GM23338 (cell line): ENCODE measurements around the gene PGBD5. TPM values are rescaled to one million over a fixed set of nuclear protein-coding genes. Genes with fewer than 3 reads are reported as not detected.

Experiments used
- ATAC-seq: fragments of 200-7000 bp; cut with Tn5 transposase; 3 replicates; pipeline ENCODE4 v1.9.1; 2020
- DNase-seq: peaks from one replicate; pipeline ENCODE4 v3.0.0-alpha.2; 2015; ENCODE audit warnings: low spot score
- H2AFZ ChIP-seq: fragments of 200-600 bp; sonication (generic); 2 replicates; pipeline ENCODE4 v1.8.0; 2016; ENCODE audit warnings: antibody characterized with exemption, mild to moderate bottlenecking, moderate library complexity
- H3F3A ChIP-seq: fragments of 200-600 bp; sonication (generic); replicated peaks from 2 replicates; pipeline ENCODE4 v1.8.0; 2017; ENCODE audit warnings: antibody characterized with exemption, mixed run types, low read depth
- H3K27ac ChIP-seq: fragments of 200-600 bp; sonication (generic); 2 replicates; pipeline ENCODE4 v1.6.1; 2016; ENCODE audit warnings: low read depth
- H3K27me3 ChIP-seq: fragments of 200-600 bp; sonication (generic); 2 replicates; pipeline ENCODE4 v1.8.0; 2016; ENCODE audit warnings: mild to moderate bottlenecking, mixed run types, moderate library complexity; ENCODE audit not compliant: insufficient read depth
- H3K36me3 ChIP-seq: fragments of 200-600 bp; sonication (generic); 2 replicates; pipeline ENCODE4 v1.8.0; 2016; ENCODE audit warnings: mild to moderate bottlenecking; ENCODE audit not compliant: insufficient read depth
- H3K4me1 ChIP-seq: fragments of 200-600 bp; sonication (generic); 2 replicates; pipeline ENCODE4 v1.8.0; 2016; ENCODE audit warnings: mild to moderate bottlenecking, moderate library complexity; ENCODE audit not compliant: insufficient read depth
- H3K4me2 ChIP-seq: fragments of 200-600 bp; sonication (generic); 2 replicates; pipeline ENCODE4 v1.7.1; 2017; ENCODE audit warnings: mixed run types
- H3K4me3 ChIP-seq: fragments of 200-600 bp; sonication (generic); 2 replicates; pipeline ENCODE4 v1.6.1; 2016; ENCODE audit warnings: mixed run types
- H3K79me2 ChIP-seq: fragments of 200-600 bp; sonication (generic); replicated peaks from 2 replicates; pipeline ENCODE4 v1.8.0; 2017; ENCODE audit warnings: mild to moderate bottlenecking; ENCODE audit not compliant: insufficient read depth
- H3K9me2 ChIP-seq: fragments of 200-600 bp; sonication (generic); 2 replicates; pipeline ENCODE4 v1.8.0; 2017; ENCODE audit not compliant: insufficient read depth
- H4K20me1 ChIP-seq: fragments of 200-600 bp; sonication (generic); replicated peaks from 2 replicates; pipeline ENCODE4 v1.8.0; 2017; ENCODE audit warnings: mild to moderate bottlenecking; ENCODE audit not compliant: insufficient read depth
- H3K27ac Mint-ChIP-seq: 2 replicates; pipeline ENCODE4 v1.8.0; 2020; ENCODE audit warnings: inconsistent platforms, mild to moderate bottlenecking, moderate library complexity, mixed read lengths
- H3K27me3 Mint-ChIP-seq: 3 replicates; pipeline ENCODE4 v1.8.0; 2022; ENCODE audit warnings: low read depth, mild to moderate bottlenecking, moderate library complexity, mixed read lengths, inconsistent platforms; ENCODE audit not compliant: insufficient read depth, poor library complexity
- H3K36me3 Mint-ChIP-seq: 3 replicates; pipeline ENCODE4 v1.8.0; 2021; ENCODE audit warnings: low read depth, mild to moderate bottlenecking, inconsistent platforms, moderate library complexity, mixed read lengths
- H3K4me1 Mint-ChIP-seq: 3 replicates; pipeline ENCODE4 v1.8.0; 2020; ENCODE audit warnings: mild to moderate bottlenecking, inconsistent platforms, mixed read lengths
- H3K4me3 Mint-ChIP-seq: 3 replicates; pipeline ENCODE4 v1.8.0; 2021; ENCODE audit warnings: moderate library complexity, mild to moderate bottlenecking, inconsistent platforms, mixed read lengths
- H3K9me3 Mint-ChIP-seq: 3 replicates; pipeline ENCODE4 v1.8.0; 2020; ENCODE audit warnings: moderate library complexity, mild to moderate bottlenecking, inconsistent platforms, mixed read lengths
- CREB1 ChIP-seq: fragments of 250-450 bp; sonication (Bioruptor Pico); IDR thresholded peaks from 2 replicates; pipeline ENCODE4 v1.5.0; 2020; ENCODE audit warnings: low read depth, mild to moderate bottlenecking, moderate library complexity
- EZH2 ChIP-seq: fragments of 200-600 bp; sonication (generic); IDR thresholded peaks from one replicate; pipeline ENCODE4 v1.8.0; 2017; ENCODE audit warnings: antibody characterized with exemption, mild to moderate bottlenecking, low read depth; ENCODE audit not compliant: unreplicated experiment
- NANOG ChIP-seq: IDR thresholded peaks from 2 replicates; pipeline ENCODE4 v1.6.1; 2016; ENCODE audit warnings: antibody characterized with exemption, borderline replicate concordance
- ZNF114 ChIP-seq: fragments of 250-450 bp; sonication (Bioruptor Pico); IDR thresholded peaks from 2 replicates; pipeline ENCODE4 v1.5.0; 2020; ENCODE audit warnings: mild to moderate bottlenecking, moderate library complexity
- ZNF331 ChIP-seq: fragments of 250-450 bp; sonication (Bioruptor Pico); IDR thresholded peaks from 2 replicates; pipeline ENCODE4 v1.5.0; 2020; ENCODE audit warnings: low read depth, mild to moderate bottlenecking, moderate library complexity
- polyA plus RNA-seq: library from polyadenylated mRNA; unstranded; fragments of >200 nt; fragmentation: Nextera tagmentation; extraction: Ambion mirVana; gene quantifications from 2 replicates; pipeline ENCODE4 v1.2.1, GENCODE V29; 2016
- total RNA-seq: library from RNA; depleted of rRNA; stranded (reverse); fragments of >200 nt; shearing (Covaris generic); gene quantifications from 2 replicates; pipeline ENCODE4 v1.2.3, GENCODE V29; 2014
- TF ChIP-seq, protein P1 (sequence below): IDR thresholded peaks from one replicate; pipeline ENCODE4 v1.6.1; 2018; ENCODE audit warnings: antibody characterized with exemption; ENCODE audit not compliant: unreplicated experiment
- TF ChIP-seq, protein P2 (sequence below): fragments of 250-450 bp; sonication (Bioruptor Pico); IDR thresholded peaks from 2 replicates; pipeline ENCODE4 v1.5.0; 2020; ENCODE audit warnings: mild to moderate bottlenecking, moderate library complexity

The PGBD5 gene
- total and polyA plus RNA-seq, 2 experiments from 2014 or later, result 3.4 to 16.6 TPM

DNA sequence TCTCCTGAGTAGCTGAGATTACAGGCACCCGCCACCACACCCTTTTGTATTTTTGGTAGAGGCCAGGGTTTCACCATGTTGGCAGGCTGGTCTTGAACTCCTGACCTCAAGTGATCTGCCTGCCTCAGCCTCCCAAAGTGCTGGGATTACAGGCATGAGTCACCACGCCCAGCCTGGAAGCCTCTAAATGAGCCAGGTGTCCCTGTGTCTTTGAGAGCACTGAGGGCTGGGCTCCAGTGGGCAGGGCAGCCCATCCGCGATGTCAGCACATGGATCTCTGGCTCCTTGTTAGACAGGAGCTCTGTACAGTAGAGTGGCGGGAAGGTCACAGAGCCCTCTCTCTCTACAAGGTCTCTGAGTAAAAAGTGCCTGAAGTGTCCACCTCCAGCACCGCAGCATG is 124.3 kb downstream of the PGBD5 start (continued):
- TF ChIP-seq, protein P1, sequence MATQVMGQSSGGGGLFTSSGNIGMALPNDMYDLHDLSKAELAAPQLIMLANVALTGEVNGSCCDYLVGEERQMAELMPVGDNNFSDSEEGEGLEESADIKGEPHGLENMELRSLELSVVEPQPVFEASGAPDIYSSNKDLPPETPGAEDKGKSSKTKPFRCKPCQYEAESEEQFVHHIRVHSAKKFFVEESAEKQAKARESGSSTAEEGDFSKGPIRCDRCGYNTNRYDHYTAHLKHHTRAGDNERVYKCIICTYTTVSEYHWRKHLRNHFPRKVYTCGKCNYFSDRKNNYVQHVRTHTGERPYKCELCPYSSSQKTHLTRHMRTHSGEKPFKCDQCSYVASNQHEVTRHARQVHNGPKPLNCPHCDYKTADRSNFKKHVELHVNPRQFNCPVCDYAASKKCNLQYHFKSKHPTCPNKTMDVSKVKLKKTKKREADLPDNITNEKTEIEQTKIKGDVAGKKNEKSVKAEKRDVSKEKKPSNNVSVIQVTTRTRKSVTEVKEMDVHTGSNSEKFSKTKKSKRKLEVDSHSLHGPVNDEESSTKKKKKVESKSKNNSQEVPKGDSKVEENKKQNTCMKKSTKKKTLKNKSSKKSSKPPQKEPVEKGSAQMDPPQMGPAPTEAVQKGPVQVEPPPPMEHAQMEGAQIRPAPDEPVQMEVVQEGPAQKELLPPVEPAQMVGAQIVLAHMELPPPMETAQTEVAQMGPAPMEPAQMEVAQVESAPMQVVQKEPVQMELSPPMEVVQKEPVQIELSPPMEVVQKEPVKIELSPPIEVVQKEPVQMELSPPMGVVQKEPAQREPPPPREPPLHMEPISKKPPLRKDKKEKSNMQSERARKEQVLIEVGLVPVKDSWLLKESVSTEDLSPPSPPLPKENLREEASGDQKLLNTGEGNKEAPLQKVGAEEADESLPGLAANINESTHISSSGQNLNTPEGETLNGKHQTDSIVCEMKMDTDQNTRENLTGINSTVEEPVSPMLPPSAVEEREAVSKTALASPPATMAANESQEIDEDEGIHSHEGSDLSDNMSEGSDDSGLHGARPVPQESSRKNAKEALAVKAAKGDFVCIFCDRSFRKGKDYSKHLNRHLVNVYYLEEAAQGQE, result no peak
- TF ChIP-seq NANOG, result no peak

DNA sequence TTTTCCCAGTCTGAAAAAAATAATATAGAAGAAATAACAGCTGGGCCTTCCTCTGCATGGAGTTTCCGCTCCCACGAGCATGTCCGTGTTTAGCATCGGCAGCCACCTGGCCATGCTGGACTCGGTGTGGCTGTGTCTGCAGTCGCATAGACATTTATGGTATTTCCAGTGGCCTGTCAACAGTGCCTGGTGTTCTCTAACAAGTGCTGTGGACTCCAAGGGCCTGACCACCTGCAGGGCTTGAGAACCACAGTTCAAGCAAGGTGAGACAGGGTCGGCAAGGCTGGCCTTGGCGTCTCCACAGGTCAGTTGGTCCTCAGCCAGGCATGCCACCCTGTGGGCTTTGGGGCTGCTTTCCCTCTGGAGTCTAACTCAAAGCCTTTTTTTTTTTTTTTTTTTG is 124.8 kb downstream of the PGBD5 start:
- H3K36me3 Mint-ChIP-seq, result no peaks in the 10 kb centered on the region

DNA sequence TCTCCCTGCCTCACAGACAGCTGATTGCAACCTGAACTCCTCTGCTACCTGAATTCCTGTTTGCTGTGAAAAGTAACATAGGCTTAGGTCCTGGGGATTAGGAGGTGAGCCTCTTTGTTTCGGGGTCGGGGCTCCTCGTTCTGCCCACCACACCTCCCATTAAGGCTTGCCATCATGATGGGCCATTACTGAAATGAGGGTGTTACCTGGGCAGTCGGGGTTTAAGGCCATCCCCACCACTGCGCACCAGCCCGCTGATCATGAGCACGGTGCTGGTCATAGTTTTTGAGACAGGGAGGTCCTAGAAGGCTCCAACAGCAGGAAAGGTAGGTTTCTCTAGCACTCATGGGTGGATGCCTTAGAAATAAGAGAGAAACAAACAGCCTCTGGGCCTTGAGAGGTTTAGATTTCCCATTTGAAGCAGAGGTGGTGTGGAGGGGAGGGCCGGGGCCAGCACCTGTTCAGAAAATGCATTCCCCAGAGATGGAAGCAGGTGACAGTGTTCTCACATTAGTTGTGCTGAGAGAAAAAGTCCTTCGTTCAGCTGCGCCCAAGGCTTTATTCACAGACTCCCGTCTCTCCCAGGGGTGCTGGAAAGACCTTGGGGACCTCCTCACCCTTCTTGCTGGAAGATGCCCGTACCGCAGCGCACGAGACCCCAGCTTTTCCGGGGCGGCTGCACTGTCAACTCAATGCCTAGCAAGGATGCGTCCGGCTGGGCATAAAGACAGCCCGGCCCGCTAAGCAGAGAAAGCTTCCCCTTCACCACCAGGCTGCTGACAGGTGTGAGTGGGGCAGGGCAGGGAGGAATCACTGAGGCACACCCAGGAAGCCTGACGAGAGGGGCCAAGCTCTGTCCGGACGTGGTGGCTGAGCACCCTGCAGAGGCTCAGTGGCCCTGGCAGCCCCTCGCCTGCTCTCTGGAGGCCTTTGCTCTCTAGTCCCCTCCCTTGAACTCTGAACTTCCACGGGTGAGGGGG is 125.5 kb downstream of the PGBD5 start:
- Histone ChIP-seq H3K9me2 (no peaks in the 10 kb centered on the region), H4K20me1 (no peaks in the 10 kb centered on the region), H3K79me2 (no peaks in the 10 kb centered on the region), H3K27me3 (no peaks in the 10 kb centered on the region), H3F3A (no peaks in the 10 kb centered on the region), H3K27ac (no peak overlapping the region), H2AFZ (no peak overlapping the region), H3K36me3 (no peaks in the 10 kb centered on the region), H3K4me3 (no peak overlapping the region), H3K4me2 (no peak overlapping the region), H3K4me1 (no peaks in the 10 kb centered on the region)
- Mint-ChIP-seq H3K27me3 (peaks cover 9% of the 10 kb centered on the region), H3K36me3 (no peaks in the 10 kb centered on the region), H3K4me3 (no peak overlapping the region), H3K27ac (no peak overlapping the region; the same call in 1 of the 2 replicates), H3K9me3 (no peaks in the 10 kb centered on the region), H3K4me1 (no peaks in the 10 kb centered on the region; the same call in 2 of the 3 replicates)
- ATAC-seq (no peak), DNase-seq (no peak)
- TF ChIP-seq CREB1 (CRISPR knock-in tag) (no peak), ZNF114 (CRISPR knock-in tag) (no peak), EZH2 (no peak)
- TF ChIP-seq, protein P2, sequence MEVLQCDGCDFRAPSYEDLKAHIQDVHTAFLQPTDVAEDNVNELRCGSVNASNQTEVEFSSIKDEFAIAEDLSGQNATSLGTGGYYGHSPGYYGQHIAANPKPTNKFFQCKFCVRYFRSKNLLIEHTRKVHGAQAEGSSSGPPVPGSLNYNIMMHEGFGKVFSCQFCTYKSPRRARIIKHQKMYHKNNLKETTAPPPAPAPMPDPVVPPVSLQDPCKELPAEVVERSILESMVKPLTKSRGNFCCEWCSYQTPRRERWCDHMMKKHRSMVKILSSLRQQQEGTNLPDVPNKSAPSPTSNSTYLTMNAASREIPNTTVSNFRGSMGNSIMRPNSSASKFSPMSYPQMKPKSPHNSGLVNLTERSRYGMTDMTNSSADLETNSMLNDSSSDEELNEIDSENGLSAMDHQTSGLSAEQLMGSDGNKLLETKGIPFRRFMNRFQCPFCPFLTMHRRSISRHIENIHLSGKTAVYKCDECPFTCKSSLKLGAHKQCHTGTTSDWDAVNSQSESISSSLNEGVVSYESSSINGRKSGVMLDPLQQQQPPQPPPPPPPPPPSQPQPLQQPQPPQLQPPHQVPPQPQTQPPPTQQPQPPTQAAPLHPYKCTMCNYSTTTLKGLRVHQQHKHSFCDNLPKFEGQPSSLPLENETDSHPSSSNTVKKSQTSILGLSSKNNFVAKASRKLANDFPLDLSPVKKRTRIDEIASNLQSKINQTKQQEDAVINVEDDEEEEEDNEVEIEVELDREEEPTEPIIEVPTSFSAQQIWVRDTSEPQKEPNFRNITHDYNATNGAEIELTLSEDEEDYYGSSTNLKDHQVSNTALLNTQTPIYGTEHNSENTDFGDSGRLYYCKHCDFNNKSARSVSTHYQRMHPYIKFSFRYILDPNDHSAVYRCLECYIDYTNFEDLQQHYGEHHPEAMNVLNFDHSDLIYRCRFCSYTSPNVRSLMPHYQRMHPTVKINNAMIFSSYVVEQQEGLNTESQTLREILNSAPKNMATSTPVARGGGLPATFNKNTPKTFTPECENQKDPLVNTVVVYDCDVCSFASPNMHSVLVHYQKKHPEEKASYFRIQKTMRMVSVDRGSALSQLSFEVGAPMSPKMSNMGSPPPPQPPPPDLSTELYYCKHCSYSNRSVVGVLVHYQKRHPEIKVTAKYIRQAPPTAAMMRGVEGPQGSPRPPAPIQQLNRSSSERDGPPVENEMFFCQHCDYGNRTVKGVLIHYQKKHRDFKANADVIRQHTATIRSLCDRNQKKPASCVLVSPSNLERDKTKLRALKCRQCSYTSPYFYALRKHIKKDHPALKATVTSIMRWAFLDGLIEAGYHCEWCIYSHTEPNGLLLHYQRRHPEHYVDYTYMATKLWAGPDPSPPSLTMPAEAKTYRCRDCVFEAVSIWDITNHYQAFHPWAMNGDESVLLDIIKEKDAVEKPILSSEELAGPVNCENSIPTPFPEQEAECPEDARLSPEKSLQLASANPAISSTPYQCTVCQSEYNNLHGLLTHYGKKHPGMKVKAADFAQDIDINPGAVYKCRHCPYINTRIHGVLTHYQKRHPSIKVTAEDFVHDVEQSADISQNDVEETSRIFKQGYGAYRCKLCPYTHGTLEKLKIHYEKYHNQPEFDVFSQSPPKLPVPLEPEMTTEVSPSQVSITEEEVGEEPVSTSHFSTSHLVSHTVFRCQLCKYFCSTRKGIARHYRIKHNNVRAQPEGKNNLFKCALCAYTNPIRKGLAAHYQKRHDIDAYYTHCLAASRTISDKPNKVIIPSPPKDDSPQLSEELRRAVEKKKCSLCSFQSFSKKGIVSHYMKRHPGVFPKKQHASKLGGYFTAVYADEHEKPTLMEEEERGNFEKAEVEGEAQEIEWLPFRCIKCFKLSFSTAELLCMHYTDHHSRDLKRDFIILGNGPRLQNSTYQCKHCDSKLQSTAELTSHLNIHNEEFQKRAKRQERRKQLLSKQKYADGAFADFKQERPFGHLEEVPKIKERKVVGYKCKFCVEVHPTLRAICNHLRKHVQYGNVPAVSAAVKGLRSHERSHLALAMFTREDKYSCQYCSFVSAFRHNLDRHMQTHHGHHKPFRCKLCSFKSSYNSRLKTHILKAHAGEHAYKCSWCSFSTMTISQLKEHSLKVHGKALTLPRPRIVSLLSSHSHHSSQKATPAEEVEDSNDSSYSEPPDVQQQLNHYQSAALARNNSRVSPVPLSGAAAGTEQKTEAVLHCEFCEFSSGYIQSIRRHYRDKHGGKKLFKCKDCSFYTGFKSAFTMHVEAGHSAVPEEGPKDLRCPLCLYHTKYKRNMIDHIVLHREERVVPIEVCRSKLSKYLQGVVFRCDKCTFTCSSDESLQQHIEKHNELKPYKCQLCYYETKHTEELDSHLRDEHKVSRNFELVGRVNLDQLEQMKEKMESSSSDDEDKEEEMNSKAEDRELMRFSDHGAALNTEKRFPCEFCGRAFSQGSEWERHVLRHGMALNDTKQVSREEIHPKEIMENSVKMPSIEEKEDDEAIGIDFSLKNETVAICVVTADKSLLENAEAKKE (CRISPR knock-in tag), result no peak

More for the DNA sequence above, 124.8 kb downstream of the PGBD5 start:
- no peaks in the 10 kb centered on the region for H3F3A ChIP-seq
- H3K9me3 Mint-ChIP-seq, result no peaks in the 10 kb centered on the region
- DNase-seq, result no peak
- H4K20me1 ChIP-seq, result no peaks in the 10 kb centered on the region
- ATAC-seq, result no peak
- H3K27ac Mint-ChIP-seq, result no peak overlapping the region
- H2AFZ ChIP-seq, result no peak overlapping the region
- no peaks in the 10 kb centered on the region for H3K27me3 ChIP-seq
- H3K36me3 ChIP-seq, result no peaks in the 10 kb centered on the region
- H3K79me2 ChIP-seq, result no peaks in the 10 kb centered on the region
- H3K4me3 Mint-ChIP-seq, result no peak overlapping the region
- H3K27ac ChIP-seq, result no peak overlapping the region
- H3K9me2 ChIP-seq, result no peaks in the 10 kb centered on the region
- no peaks in the 10 kb centered on the region for H3K4me1 ChIP-seq
- no peaks in the 10 kb centered on the region for H3K4me1 Mint-ChIP-seq
- no peak overlapping the region for H3K4me2 ChIP-seq
- TF ChIP-seq ZNF331 (no peak), EZH2 (no peak)
- H3K27me3 Mint-ChIP-seq, result peaks cover 9% of the 10 kb centered on the region
- H3K4me3 ChIP-seq, result no peak overlapping the region
